ENCODE results near the gene TXNRD2. TPM values are rescaled to one million over a fixed set of nuclear protein-coding genes. Genes with fewer than 3 reads are reported as not detected.

Gene TXNRD2
- total RNA-seq, 2 experiments from 2014 or later, result 24.7 to 28.9 TPM

- ChIA-PET POLR2A (no interaction called here), CTCF (ENCODE audit: unreplicated experiment) (no interaction called here)
- TF ChIP-seq EZH2phosphoT487 (IDR thresholded peaks at IDR 0.05; ENCODE audit: borderline replicate concordance, low read depth, low read length) (no peak), CTCF (conservative IDR thresholded peaks at IDR 0.05; ENCODE audit: low read length) (no peak)
- no peak for DNase-seq (ENCODE audit: low spot score)
- Histone ChIP-seq H3K9me3 (ENCODE audit: low read length) (no peaks in the 10 kb centered on the region), H3K79me2 (ENCODE audit: insufficient read depth, low read depth, low read length) (no peaks in the 10 kb centered on the region), H3K36me3 (ENCODE audit: insufficient read depth, low read length) (peaks cover 25% of the 10 kb centered on the region; the same call in 1 of the 2 replicates), H3K9me2 (ENCODE audit: insufficient read depth, low read length) (no peaks in the 10 kb centered on the region), H3K27ac (ENCODE audit: low read depth, low read length, poor library complexity, severe bottlenecking) (no peak overlapping the region), H2AFZ (ENCODE audit: low read length) (no peak overlapping the region), H3K4me1 (ENCODE audit: insufficient read depth, low read length, poor library complexity, severe bottlenecking) (peaks cover 4% of the 10 kb centered on the region), H3K4me2 (ENCODE audit: low read length) (no peak overlapping the region), H3K4me3 (ENCODE audit: low read depth, low read length, poor library complexity, severe bottlenecking) (no peak overlapping the region), H4K20me1 (ENCODE audit: insufficient read depth, low read length) (no peaks in the 10 kb centered on the region)
- no TSS peak for BruUV-seq (replicated peaks)
- intact Hi-C loops (cut with micrococcal nuclease; ENCODE audit: unreplicated experiment), result loop anchor here (5.0 kb wide), 1 partner anchor 117 kb away; the partner anchor contains the start of gene DGCR8
Observed at GRCh38 chr22:19964701-19965386, 23.2 kb upstream of the TXNRD2 start.

DNA sequence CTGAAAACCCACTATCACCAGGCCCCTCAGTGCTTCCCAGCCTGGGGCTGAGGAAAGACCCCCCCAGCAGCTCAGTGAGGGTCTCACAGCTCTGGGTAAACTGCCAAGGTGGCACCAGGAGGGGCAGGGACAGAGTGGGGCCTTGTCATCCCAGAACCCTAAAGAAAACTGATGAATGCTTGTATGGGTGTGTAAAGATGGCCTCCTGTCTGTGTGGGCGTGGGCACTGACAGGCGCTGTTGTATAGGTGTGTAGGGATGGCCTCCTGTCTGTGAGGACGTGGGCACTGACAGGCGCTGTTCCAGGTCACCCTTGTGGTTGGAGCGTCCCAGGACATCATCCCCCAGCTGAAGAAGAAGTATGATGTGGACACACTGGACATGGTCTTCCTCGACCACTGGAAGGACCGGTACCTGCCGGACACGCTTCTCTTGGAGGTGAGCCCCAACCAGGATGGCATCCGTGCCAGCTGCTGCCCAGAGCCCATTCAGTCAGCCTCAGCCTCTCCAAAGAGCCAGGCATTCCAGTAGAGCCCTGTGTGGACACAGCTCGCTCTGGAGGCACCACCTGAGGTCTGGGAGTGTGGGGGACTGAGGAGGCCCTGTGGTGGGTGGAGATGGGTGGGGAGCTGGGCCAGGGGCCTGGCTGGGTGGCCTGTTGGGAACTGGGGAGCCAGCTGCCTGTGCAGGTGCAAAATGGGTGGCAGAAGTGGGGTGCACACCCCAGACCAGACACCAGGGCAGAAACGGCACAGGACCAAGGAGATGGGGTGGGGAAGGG is 22.4 kb upstream of the TXNRD2 start:
- Histone ChIP-seq H3K27ac (ENCODE audit: low read depth, low read length, poor library complexity, severe bottlenecking) (no peak overlapping the region), H2AFZ (ENCODE audit: low read length) (no peak overlapping the region), H3K9me3 (ENCODE audit: low read length) (no peaks in the 10 kb centered on the region), H3K4me3 (ENCODE audit: low read depth, low read length, poor library complexity, severe bottlenecking) (no peak overlapping the region), H3K4me2 (ENCODE audit: low read length) (no peak overlapping the region), H4K20me1 (ENCODE audit: insufficient read depth, low read length) (no peaks in the 10 kb centered on the region), H3K9me2 (ENCODE audit: insufficient read depth, low read length) (no peaks in the 10 kb centered on the region), H3K36me3 (ENCODE audit: insufficient read depth, low read length) (peaks cover 25% of the 10 kb centered on the region; the same call in 1 of the 2 replicates), H3K4me1 (ENCODE audit: insufficient read depth, low read length, poor library complexity, severe bottlenecking) (peaks cover 4% of the 10 kb centered on the region), H3K79me2 (ENCODE audit: insufficient read depth, low read depth, low read length) (no peaks in the 10 kb centered on the region)
- intact Hi-C loops (cut with micrococcal nuclease; ENCODE audit: unreplicated experiment), result loop anchor here (5.0 kb wide), 1 partner anchor 118 kb away; the partner anchor contains the start of gene DGCR8
- ChIA-PET CTCF (ENCODE audit: unreplicated experiment) (no interaction called here), POLR2A (no interaction called here)
- TF ChIP-seq CTCF (conservative IDR thresholded peaks at IDR 0.05; ENCODE audit: low read length), result no peak
- TF ChIP-seq EZH2phosphoT487 (IDR thresholded peaks at IDR 0.05; ENCODE audit: borderline replicate concordance, low read depth, low read length), result no peak
- DNase-seq (ENCODE audit: low spot score), result no peak
- no TSS peak for BruUV-seq (replicated peaks)

Measured in OCI-LY7 (cell line).